Uterus (tissue), 2 donors: ENCODE results near the gene TTC31.

Source experiments
- CTCF ChIP-seq, 4 experiments: fragments of 200-600 bp in 2 of 4; fragments of 450-650 bp in 2 of 4; sonication (generic) in 2 of 4; IDR thresholded peaks; one replicate each; pipeline ENCODE4 v1.5.1; 2016 to 2019; ENCODE audit warnings: antibody characterized with exemption in 4 of 4, mild to moderate bottlenecking in 2 of 4, moderate library complexity in 1 of 4
- POLR2A ChIP-seq, 2 donors: fragments of 450-650 bp; IDR thresholded peaks; one replicate each; pipeline ENCODE4 v1.6.1; 2016; ENCODE audit warnings: antibody characterized with exemption in 2 of 2, mild to moderate bottlenecking in 1 of 2, moderate library complexity in 1 of 2

- TF ChIP-seq CTCF (IDR thresholded peaks at IDR 0.05) (no peak), POLR2A (IDR thresholded peaks at IDR 0.05) (no peak)
These were observed 60.1 kb downstream of the TTC31 start for GRCh38 chr2:74542978-74543377.
